Measurements from ENCODE around the gene GJD4.

DNA sequence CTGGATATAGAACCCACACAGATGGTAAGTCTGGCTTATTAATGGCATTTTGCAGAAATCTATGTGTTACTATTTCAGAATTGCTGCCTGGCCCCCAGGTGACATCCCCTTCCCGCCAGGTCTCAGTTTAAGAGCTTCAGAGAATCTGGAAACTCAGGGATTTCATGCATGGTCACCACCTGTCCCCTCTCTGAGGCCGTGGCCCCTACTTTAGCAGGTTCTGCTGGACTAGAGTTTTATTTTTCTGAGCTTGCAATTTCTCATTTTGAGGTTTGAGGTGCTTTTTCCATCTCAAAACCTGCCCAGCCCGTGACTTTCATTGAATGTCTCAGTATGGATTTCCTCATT, 24.7 kb upstream of the GJD4 start:
- TF ChIP-seq, protein P1, sequence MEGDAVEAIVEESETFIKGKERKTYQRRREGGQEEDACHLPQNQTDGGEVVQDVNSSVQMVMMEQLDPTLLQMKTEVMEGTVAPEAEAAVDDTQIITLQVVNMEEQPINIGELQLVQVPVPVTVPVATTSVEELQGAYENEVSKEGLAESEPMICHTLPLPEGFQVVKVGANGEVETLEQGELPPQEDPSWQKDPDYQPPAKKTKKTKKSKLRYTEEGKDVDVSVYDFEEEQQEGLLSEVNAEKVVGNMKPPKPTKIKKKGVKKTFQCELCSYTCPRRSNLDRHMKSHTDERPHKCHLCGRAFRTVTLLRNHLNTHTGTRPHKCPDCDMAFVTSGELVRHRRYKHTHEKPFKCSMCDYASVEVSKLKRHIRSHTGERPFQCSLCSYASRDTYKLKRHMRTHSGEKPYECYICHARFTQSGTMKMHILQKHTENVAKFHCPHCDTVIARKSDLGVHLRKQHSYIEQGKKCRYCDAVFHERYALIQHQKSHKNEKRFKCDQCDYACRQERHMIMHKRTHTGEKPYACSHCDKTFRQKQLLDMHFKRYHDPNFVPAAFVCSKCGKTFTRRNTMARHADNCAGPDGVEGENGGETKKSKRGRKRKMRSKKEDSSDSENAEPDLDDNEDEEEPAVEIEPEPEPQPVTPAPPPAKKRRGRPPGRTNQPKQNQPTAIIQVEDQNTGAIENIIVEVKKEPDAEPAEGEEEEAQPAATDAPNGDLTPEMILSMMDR (conservative IDR thresholded peaks at IDR 0.05; ENCODE audit: low read length), result no peak
- no peak for TF ChIP-seq EZH2phosphoT487 (IDR thresholded peaks at IDR 0.05; ENCODE audit: borderline replicate concordance)
